GM23338 (cell line): ENCODE measurements around the gene HERC5.

ENCODE experiments used
- CREB1 ChIP-seq: fragments of 250-450 bp; sonication (Bioruptor Pico); IDR thresholded peaks from 2 replicates; pipeline ENCODE4 v1.5.0; 2020; ENCODE audit warnings: low read depth, mild to moderate bottlenecking, moderate library complexity
- EZH2 ChIP-seq: fragments of 200-600 bp; sonication (generic); IDR thresholded peaks from one replicate; pipeline ENCODE4 v1.8.0; 2017; ENCODE audit warnings: antibody characterized with exemption, mild to moderate bottlenecking, low read depth; ENCODE audit not compliant: unreplicated experiment
- EZH2phosphoT487 ChIP-seq: fragments of 200-600 bp; sonication (generic); IDR thresholded peaks from one replicate; pipeline ENCODE4 v1.8.1; 2018; ENCODE audit warnings: antibody characterized with exemption; ENCODE audit not compliant: unreplicated experiment
- JUNB ChIP-seq: IDR thresholded peaks from one replicate; pipeline ENCODE4 v1.6.1; 2016; ENCODE audit warnings: antibody characterized with exemption; ENCODE audit not compliant: unreplicated experiment
- POLR2AphosphoS5 ChIP-seq: IDR thresholded peaks from 2 replicates; pipeline ENCODE4 v1.6.1; 2016; ENCODE audit warnings: antibody characterized with exemption, low read depth
- STAT1 ChIP-seq: IDR thresholded peaks from one replicate; pipeline ENCODE4 v1.6.1; 2016; ENCODE audit warnings: antibody characterized with exemption; ENCODE audit not compliant: unreplicated experiment
- ZNF114 ChIP-seq: fragments of 250-450 bp; sonication (Bioruptor Pico); IDR thresholded peaks from 2 replicates; pipeline ENCODE4 v1.5.0; 2020; ENCODE audit warnings: mild to moderate bottlenecking, moderate library complexity
- ZNF331 ChIP-seq: fragments of 250-450 bp; sonication (Bioruptor Pico); IDR thresholded peaks from 2 replicates; pipeline ENCODE4 v1.5.0; 2020; ENCODE audit warnings: low read depth, mild to moderate bottlenecking, moderate library complexity
- TF ChIP-seq, protein P1 (sequence below), 2 experiments: fragments of 200-600 bp in 1 of 2; sonication (generic) in 1 of 2; conservative IDR thresholded peaks; 2 replicates each; pipeline versions ENCODE4 v1.5.1 to v1.6.1; 2016 to 2017; ENCODE audit warnings: antibody characterized with exemption in 2 of 2, low read depth in 2 of 2, mild to moderate bottlenecking in 2 of 2, moderate library complexity in 1 of 2
- TF ChIP-seq, protein P2 (sequence below): IDR thresholded peaks from one replicate; pipeline ENCODE4 v1.6.1; 2018; ENCODE audit warnings: antibody characterized with exemption; ENCODE audit not compliant: unreplicated experiment
- TF ChIP-seq, protein P3 (sequence below): IDR thresholded peaks from 2 replicates; pipeline ENCODE4 v1.6.1; 2016; ENCODE audit warnings: antibody characterized with exemption

DNA sequence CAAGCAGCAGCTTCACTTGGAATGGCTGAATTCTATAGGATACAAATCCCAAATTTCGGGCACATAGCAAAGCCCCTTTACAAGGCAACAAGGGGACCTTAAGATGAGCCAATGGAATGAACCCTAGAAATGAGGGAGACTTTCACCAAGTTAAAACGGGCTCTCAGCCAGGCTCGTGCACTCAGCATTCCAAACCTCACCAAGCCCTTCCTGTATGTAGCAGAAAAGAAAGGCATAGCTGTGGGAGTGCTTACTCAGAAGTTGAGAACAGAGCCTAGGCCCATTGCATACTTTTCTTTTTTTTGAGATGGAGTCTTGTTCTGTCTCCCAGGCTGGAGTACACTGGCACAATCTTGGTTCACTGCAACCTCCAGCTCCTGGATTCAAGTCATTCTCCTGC is 10.8 kb upstream of the HERC5 start:
- TF ChIP-seq, protein P1, sequence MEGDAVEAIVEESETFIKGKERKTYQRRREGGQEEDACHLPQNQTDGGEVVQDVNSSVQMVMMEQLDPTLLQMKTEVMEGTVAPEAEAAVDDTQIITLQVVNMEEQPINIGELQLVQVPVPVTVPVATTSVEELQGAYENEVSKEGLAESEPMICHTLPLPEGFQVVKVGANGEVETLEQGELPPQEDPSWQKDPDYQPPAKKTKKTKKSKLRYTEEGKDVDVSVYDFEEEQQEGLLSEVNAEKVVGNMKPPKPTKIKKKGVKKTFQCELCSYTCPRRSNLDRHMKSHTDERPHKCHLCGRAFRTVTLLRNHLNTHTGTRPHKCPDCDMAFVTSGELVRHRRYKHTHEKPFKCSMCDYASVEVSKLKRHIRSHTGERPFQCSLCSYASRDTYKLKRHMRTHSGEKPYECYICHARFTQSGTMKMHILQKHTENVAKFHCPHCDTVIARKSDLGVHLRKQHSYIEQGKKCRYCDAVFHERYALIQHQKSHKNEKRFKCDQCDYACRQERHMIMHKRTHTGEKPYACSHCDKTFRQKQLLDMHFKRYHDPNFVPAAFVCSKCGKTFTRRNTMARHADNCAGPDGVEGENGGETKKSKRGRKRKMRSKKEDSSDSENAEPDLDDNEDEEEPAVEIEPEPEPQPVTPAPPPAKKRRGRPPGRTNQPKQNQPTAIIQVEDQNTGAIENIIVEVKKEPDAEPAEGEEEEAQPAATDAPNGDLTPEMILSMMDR (conservative IDR thresholded peaks at IDR 0.05; ENCODE audit: low read depth in 2 of 2), result no peak
- TF ChIP-seq ZNF331 (CRISPR knock-in tag) (no peak), EZH2 (no peak), POLR2AphosphoS5 (no peak), EZH2phosphoT487 (no peak), CREB1 (CRISPR knock-in tag) (no peak), JUNB (no peak), STAT1 (no peak), ZNF114 (CRISPR knock-in tag) (no peak)
- TF ChIP-seq, protein P2, sequence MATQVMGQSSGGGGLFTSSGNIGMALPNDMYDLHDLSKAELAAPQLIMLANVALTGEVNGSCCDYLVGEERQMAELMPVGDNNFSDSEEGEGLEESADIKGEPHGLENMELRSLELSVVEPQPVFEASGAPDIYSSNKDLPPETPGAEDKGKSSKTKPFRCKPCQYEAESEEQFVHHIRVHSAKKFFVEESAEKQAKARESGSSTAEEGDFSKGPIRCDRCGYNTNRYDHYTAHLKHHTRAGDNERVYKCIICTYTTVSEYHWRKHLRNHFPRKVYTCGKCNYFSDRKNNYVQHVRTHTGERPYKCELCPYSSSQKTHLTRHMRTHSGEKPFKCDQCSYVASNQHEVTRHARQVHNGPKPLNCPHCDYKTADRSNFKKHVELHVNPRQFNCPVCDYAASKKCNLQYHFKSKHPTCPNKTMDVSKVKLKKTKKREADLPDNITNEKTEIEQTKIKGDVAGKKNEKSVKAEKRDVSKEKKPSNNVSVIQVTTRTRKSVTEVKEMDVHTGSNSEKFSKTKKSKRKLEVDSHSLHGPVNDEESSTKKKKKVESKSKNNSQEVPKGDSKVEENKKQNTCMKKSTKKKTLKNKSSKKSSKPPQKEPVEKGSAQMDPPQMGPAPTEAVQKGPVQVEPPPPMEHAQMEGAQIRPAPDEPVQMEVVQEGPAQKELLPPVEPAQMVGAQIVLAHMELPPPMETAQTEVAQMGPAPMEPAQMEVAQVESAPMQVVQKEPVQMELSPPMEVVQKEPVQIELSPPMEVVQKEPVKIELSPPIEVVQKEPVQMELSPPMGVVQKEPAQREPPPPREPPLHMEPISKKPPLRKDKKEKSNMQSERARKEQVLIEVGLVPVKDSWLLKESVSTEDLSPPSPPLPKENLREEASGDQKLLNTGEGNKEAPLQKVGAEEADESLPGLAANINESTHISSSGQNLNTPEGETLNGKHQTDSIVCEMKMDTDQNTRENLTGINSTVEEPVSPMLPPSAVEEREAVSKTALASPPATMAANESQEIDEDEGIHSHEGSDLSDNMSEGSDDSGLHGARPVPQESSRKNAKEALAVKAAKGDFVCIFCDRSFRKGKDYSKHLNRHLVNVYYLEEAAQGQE, result no peak
- TF ChIP-seq, protein P3, sequence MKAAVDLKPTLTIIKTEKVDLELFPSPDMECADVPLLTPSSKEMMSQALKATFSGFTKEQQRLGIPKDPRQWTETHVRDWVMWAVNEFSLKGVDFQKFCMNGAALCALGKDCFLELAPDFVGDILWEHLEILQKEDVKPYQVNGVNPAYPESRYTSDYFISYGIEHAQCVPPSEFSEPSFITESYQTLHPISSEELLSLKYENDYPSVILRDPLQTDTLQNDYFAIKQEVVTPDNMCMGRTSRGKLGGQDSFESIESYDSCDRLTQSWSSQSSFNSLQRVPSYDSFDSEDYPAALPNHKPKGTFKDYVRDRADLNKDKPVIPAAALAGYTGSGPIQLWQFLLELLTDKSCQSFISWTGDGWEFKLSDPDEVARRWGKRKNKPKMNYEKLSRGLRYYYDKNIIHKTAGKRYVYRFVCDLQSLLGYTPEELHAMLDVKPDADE, result no peak
